Suprapubic skin (tissue), 4 donors: Measurements from ENCODE around the gene DAAM2. TPM values are rescaled to one million over a fixed set of nuclear protein-coding genes. Genes with fewer than 3 reads are reported as not detected.

ENCODE experiments used
- DNase-seq, 2 donors: peaks; one replicate each; pipeline ENCODE4 v3.0.0-alpha.2; 2019; ENCODE audit warnings: low spot score in 2 of 2
- H3K27ac ChIP-seq: fragments of 200-600 bp; sonication (generic); one replicate; pipeline ENCODE4 v1.5.1; 2019
- H3K27me3 ChIP-seq: fragments of 200-600 bp; sonication (generic); one replicate; pipeline ENCODE4 v1.5.1; 2019
- H3K36me3 ChIP-seq: fragments of 200-600 bp; sonication (generic); one replicate; pipeline ENCODE4 v1.5.1; 2019
- H3K4me1 ChIP-seq: fragments of 200-600 bp; sonication (generic); one replicate; pipeline ENCODE4 v1.5.1; 2019
- H3K4me3 ChIP-seq: fragments of 200-600 bp; sonication (generic); one replicate; pipeline ENCODE4 v1.5.1; 2019; ENCODE audit warnings: mild to moderate bottlenecking
- H3K9me3 ChIP-seq: fragments of 200-600 bp; sonication (generic); one replicate; pipeline ENCODE4 v1.5.1; 2019
- CTCF ChIP-seq, 2 donors: fragments of 200-600 bp in 1 of 2; fragments of 450-650 bp in 1 of 2; sonication (generic) in 1 of 2; IDR thresholded peaks; one replicate each; pipeline ENCODE4 v1.5.1; 2016 to 2019; ENCODE audit warnings: antibody characterized with exemption in 2 of 2, mild to moderate bottlenecking in 1 of 2, moderate library complexity in 1 of 2
- EP300 ChIP-seq: sonication (generic); formaldehyde crosslinking; IDR thresholded peaks from one replicate; pipeline ENCODE4 v1.6.1; 2017; ENCODE audit warnings: antibody characterized with exemption
- POLR2A ChIP-seq, 2 donors: fragments of 450-650 bp; IDR thresholded peaks; one replicate each; pipeline ENCODE4 v1.6.1; 2017; ENCODE audit warnings: antibody characterized with exemption in 2 of 2, mild to moderate bottlenecking in 2 of 2, moderate library complexity in 2 of 2
- POLR2AphosphoS5 ChIP-seq, 3 donors: sonication (generic); formaldehyde crosslinking; IDR thresholded peaks; one replicate each; pipeline ENCODE4 v1.6.1; 2017; ENCODE audit warnings: antibody characterized with exemption in 3 of 3
- WGBS: methylation state at CpG from one replicate; pipeline ENCODE4 v1.1.5; 2018; 5-methylcytosine and 5-hydroxymethylcytosine counted together
- total RNA-seq, 4 donors: library from RNA; depleted of rRNA; stranded (reverse); fragments of >200 nt; gene quantifications; one replicate each; pipeline ENCODE4 v1.1.0, GENCODE V29; 2016

The DAAM2 gene
- total RNA-seq, 4 donors from 2014 or later, result 4.7 to 17.6 (median 9.9) TPM

- H3K4me3 ChIP-seq, result no peak overlapping the region
- no peaks in the 10 kb centered on the region for H3K9me3 ChIP-seq
- H3K36me3 ChIP-seq, result peaks cover 13% of the 10 kb centered on the region
- 41% methylated on average over 6 of the region's 6 CpGs for WGBS
- H3K27ac ChIP-seq, result no peak overlapping the region
- DNase-seq, result no peak
- TF ChIP-seq POLR2A (IDR thresholded peaks at IDR 0.05) (no peak), CTCF (IDR thresholded peaks at IDR 0.05) (no peak), EP300 (no peak), POLR2AphosphoS5 (IDR thresholded peaks at IDR 0.05) (no peak)
- H3K4me1 ChIP-seq, result peaks cover 33% of the 10 kb centered on the region
- H3K27me3 ChIP-seq, result no peaks in the 10 kb centered on the region
These were observed 132.1 kb downstream of the DAAM2 start for GRCh38 chr6:39924283-39924682.

DNA sequence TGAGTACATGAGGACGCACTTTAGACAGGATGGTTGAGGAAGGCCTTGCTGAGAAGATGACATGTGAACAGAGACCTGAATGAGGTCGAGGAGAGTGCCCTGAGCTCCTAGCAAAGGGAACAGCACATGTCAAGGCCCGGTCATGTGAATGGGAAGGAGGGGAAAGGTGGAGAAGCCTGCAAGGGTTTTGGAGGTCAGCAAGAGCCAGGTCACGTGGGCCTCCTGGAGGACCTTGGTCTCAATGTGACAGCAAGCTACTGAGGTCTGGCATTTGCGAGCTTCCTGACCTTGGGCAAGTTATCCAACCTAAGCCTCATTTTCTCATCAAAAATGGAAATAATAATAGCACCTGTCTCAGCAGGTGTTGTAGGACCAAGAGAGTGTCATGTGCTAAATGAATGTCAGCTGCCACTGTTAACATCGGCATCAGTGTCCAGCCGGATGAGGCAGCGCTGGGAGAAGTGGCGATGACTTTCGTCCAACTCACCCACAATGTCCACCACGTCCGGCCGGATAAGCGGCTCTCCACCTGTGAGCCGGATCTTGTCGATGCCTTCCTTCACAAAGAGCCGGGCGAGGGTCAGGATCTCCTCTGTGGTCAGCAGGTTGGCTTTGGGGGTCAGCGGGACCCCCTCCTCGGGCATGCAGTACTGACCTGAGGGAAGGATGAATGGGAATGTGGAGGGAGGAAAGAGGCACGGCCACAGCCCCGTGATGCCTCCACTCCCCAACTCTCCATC, 133.2 kb downstream of the DAAM2 start:
- WGBS, result 93% methylated on average over 22 of the region's 22 CpGs
- H3K9me3 ChIP-seq, result no peaks in the 10 kb centered on the region
- peaks cover 13% of the 10 kb centered on the region for H3K36me3 ChIP-seq
- H3K4me1 ChIP-seq, result peaks cover 35% of the 10 kb centered on the region
- no peak for DNase-seq
- no peaks in the 10 kb centered on the region for H3K27me3 ChIP-seq
- H3K27ac ChIP-seq, result no peak overlapping the region
- no peak overlapping the region for H3K4me3 ChIP-seq
- TF ChIP-seq POLR2AphosphoS5 (IDR thresholded peaks at IDR 0.05) (no peak), POLR2A (IDR thresholded peaks at IDR 0.05) (no peak), CTCF (IDR thresholded peaks at IDR 0.05) (no peak)

GRCh38 chr6:39925931-39926290, 133.7 kb downstream of the DAAM2 start:
- Histone ChIP-seq H3K27ac (no peak overlapping the region), H3K36me3 (peaks cover 13% of the 10 kb centered on the region), H3K4me1 (peaks cover 35% of the 10 kb centered on the region), H3K27me3 (no peaks in the 10 kb centered on the region), H3K9me3 (no peaks in the 10 kb centered on the region), H3K4me3 (no peak overlapping the region)
- DNase-seq, result no peak
- TF ChIP-seq POLR2AphosphoS5 (IDR thresholded peaks at IDR 0.05), result no peak
- no peak for TF ChIP-seq POLR2A (IDR thresholded peaks at IDR 0.05)
- TF ChIP-seq CTCF (IDR thresholded peaks at IDR 0.05), result no peak
- 91% methylated on average over 3 of the region's 3 CpGs for WGBS

GRCh38 chr6:39926668-39927067, 134.5 kb downstream of the DAAM2 start:
- H3K9me3 ChIP-seq, result no peaks in the 10 kb centered on the region
- H3K4me1 ChIP-seq, result peaks cover 35% of the 10 kb centered on the region
- H3K36me3 ChIP-seq, result peaks cover 13% of the 10 kb centered on the region
- TF ChIP-seq EP300, result no peak
- WGBS, result 64% methylated on average over 3 of the region's 3 CpGs
- no peak for DNase-seq
- H3K27ac ChIP-seq, result no peak overlapping the region
- no peak overlapping the region for H3K4me3 ChIP-seq
- no peaks in the 10 kb centered on the region for H3K27me3 ChIP-seq

GRCh38 chr6:39927159-39927558, 135.0 kb downstream of the DAAM2 start:
- WGBS, result 85% methylated on average over 5 of the region's 11 CpGs
- no peak overlapping the region for H3K27ac ChIP-seq
- peaks cover 35% of the 10 kb centered on the region for H3K4me1 ChIP-seq
- H3K27me3 ChIP-seq, result no peaks in the 10 kb centered on the region
- no peak overlapping the region for H3K4me3 ChIP-seq
- no peaks in the 10 kb centered on the region for H3K9me3 ChIP-seq
- H3K36me3 ChIP-seq, result peaks cover 13% of the 10 kb centered on the region
- TF ChIP-seq POLR2A (IDR thresholded peaks at IDR 0.05), result no peak
- no peak for TF ChIP-seq POLR2AphosphoS5 (IDR thresholded peaks at IDR 0.05)
- no peak for TF ChIP-seq EP300
- TF ChIP-seq CTCF (IDR thresholded peaks at IDR 0.05), result no peak
- DNase-seq, result no peak
